DND-41 (cell line): ENCODE results near the gene KLK12.

ENCODE experiments used
- ATAC-seq: fragments of 200-7000 bp; cut with Tn5 transposase; 3 replicates; pipeline ENCODE4 v1.9.1; 2021; ENCODE audit warnings: low read depth; ENCODE audit not compliant: insufficient read depth
- DNase-seq: peaks from one replicate; pipeline ENCODE4 v3.0.0-alpha.2; 2020
- H2AFZ ChIP-seq: 2 replicates; pipeline ENCODE4 v1.6.0; 2012; ENCODE audit warnings: low read depth, low read length
- H3K27ac ChIP-seq: 2 replicates; pipeline ENCODE4 v1.5.1; 2012; ENCODE audit warnings: low read length, inconsistent platforms
- H3K27me3 ChIP-seq: fragments of 200-600 bp; sonication (generic); 2 replicates; pipeline ENCODE4 v1.6.0; 2012; ENCODE audit warnings: low read length, mild to moderate bottlenecking, inconsistent platforms; ENCODE audit not compliant: insufficient read depth, poor library complexity
- H3K36me3 ChIP-seq: 2 replicates; pipeline ENCODE4 v1.5.1; 2012; ENCODE audit warnings: low read length, inconsistent platforms; ENCODE audit not compliant: insufficient read depth
- H3K4me1 ChIP-seq: 2 replicates; pipeline ENCODE4 v1.5.1; 2012; ENCODE audit warnings: mild to moderate bottlenecking, low read length; ENCODE audit not compliant: insufficient read depth
- H3K4me2 ChIP-seq: 2 replicates; pipeline ENCODE4 v1.6.0; 2012; ENCODE audit warnings: mild to moderate bottlenecking, moderate library complexity, low read length, inconsistent platforms; ENCODE audit not compliant: insufficient read depth
- H3K4me3 ChIP-seq, 2 experiments: fragments of 200-600 bp in 1 of 2; shearing (Covaris generic) in 1 of 2; 2 replicates each; pipeline ENCODE4 v1.5.1; 2012 to 2016; ENCODE audit warnings: inconsistent platforms in 2 of 2, low read length in 2 of 2, mild to moderate bottlenecking in 2 of 2, low read depth in 1 of 2, moderate library complexity in 1 of 2
- H3K79me2 ChIP-seq: 2 replicates; pipeline ENCODE4 v1.6.0; 2012; ENCODE audit warnings: low read length, inconsistent platforms; ENCODE audit not compliant: insufficient read depth
- H3K9ac ChIP-seq: 2 replicates; pipeline ENCODE4 v1.6.0; 2012; ENCODE audit warnings: low read depth, mild to moderate bottlenecking, inconsistent platforms, low read length, moderate library complexity
- H3K9me3 ChIP-seq: 2 replicates; pipeline ENCODE4 v1.5.1; 2012; ENCODE audit warnings: low read length, moderate library complexity, mild to moderate bottlenecking, inconsistent platforms; ENCODE audit not compliant: insufficient read depth, severe bottlenecking
- H4K20me1 ChIP-seq: 2 replicates; pipeline ENCODE4 v1.6.0; 2012; ENCODE audit warnings: low read length; ENCODE audit not compliant: insufficient read depth
- EZH2 ChIP-seq: IDR thresholded peaks from 3 replicates; pipeline ENCODE4 v1.6.1; 2012; ENCODE audit warnings: borderline replicate concordance, low read depth, mild to moderate bottlenecking, moderate library complexity, low read length, inconsistent platforms; ENCODE audit not compliant: severe bottlenecking
- TF ChIP-seq, protein P1 (sequence below): IDR thresholded peaks from 2 replicates; pipeline ENCODE4 v1.5.1; 2012; ENCODE audit warnings: borderline replicate concordance, low read length, moderate library complexity, mild to moderate bottlenecking; ENCODE audit not compliant: poor library complexity, severe bottlenecking; ENCODE audit errors: extremely low read depth

KLK12 gene

GRCh38 chr19:51078731-51079130, 43.9 kb upstream of the KLK12 start:
- no peak overlapping the region for H3K27ac ChIP-seq
- no peak overlapping the region for H3K9ac ChIP-seq
- TF ChIP-seq EZH2: no peak
- TF ChIP-seq, protein P1, sequence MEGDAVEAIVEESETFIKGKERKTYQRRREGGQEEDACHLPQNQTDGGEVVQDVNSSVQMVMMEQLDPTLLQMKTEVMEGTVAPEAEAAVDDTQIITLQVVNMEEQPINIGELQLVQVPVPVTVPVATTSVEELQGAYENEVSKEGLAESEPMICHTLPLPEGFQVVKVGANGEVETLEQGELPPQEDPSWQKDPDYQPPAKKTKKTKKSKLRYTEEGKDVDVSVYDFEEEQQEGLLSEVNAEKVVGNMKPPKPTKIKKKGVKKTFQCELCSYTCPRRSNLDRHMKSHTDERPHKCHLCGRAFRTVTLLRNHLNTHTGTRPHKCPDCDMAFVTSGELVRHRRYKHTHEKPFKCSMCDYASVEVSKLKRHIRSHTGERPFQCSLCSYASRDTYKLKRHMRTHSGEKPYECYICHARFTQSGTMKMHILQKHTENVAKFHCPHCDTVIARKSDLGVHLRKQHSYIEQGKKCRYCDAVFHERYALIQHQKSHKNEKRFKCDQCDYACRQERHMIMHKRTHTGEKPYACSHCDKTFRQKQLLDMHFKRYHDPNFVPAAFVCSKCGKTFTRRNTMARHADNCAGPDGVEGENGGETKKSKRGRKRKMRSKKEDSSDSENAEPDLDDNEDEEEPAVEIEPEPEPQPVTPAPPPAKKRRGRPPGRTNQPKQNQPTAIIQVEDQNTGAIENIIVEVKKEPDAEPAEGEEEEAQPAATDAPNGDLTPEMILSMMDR: no peak
- H2AFZ ChIP-seq: no peak overlapping the region
- no peaks in the 10 kb centered on the region for H3K79me2 ChIP-seq
- H3K27me3 ChIP-seq: no peaks in the 10 kb centered on the region
- no peaks in the 10 kb centered on the region for H4K20me1 ChIP-seq
- ATAC-seq: no peak
- H3K4me2 ChIP-seq: no peak overlapping the region
- H3K4me1 ChIP-seq: no peaks in the 10 kb centered on the region
- H3K9me3 ChIP-seq: no peaks in the 10 kb centered on the region
- no peak overlapping the region for H3K4me3 ChIP-seq
- H3K36me3 ChIP-seq: no peaks in the 10 kb centered on the region
- DNase-seq: no peak

GRCh38 chr19:51078104-51078503, 43.3 kb upstream of the KLK12 start:
- no peaks in the 10 kb centered on the region for H4K20me1 ChIP-seq
- ATAC-seq (no peak), DNase-seq (no peak)
- no peak overlapping the region for H3K4me2 ChIP-seq
- H3K36me3 ChIP-seq: no peaks in the 10 kb centered on the region
- H3K4me1 ChIP-seq: no peaks in the 10 kb centered on the region
- no peak overlapping the region for H3K4me3 ChIP-seq
- peaks cover 2% of the 10 kb centered on the region for H3K9me3 ChIP-seq
- no peak overlapping the region for H3K27ac ChIP-seq
- no peaks in the 10 kb centered on the region for H3K27me3 ChIP-seq
- no peak overlapping the region for H3K9ac ChIP-seq
- H3K79me2 ChIP-seq: no peaks in the 10 kb centered on the region
- H2AFZ ChIP-seq: no peak overlapping the region
- TF ChIP-seq, protein P1: no peak
- no peak for TF ChIP-seq EZH2

- DNase-seq (no peak), ATAC-seq (no peak)
- H4K20me1 ChIP-seq: no peaks in the 10 kb centered on the region
- no peak overlapping the region for H3K27ac ChIP-seq
- H3K4me1 ChIP-seq: no peaks in the 10 kb centered on the region
- H3K79me2 ChIP-seq: no peaks in the 10 kb centered on the region
- no peak overlapping the region for H3K4me3 ChIP-seq
- no peak overlapping the region for H3K4me2 ChIP-seq
- no peak overlapping the region for H3K9ac ChIP-seq
- no peak overlapping the region for H2AFZ ChIP-seq
- TF ChIP-seq, protein P1: no peak
- no peak for TF ChIP-seq EZH2
- H3K36me3 ChIP-seq: no peaks in the 10 kb centered on the region
- H3K9me3 ChIP-seq: peaks cover 2% of the 10 kb centered on the region
- H3K27me3 ChIP-seq: no peaks in the 10 kb centered on the region
Measured at GRCh38 chr19:51076631-51077213, 41.9 kb upstream of the KLK12 start.
